ENCODE results near the gene SLC22A23.
"Not testable (repeated sequence)": the region's sequence is repeated elsewhere in the genome, so short reads cannot be mapped to it uniquely, and the experiment has no call there.

SLC22A23 gene

GRCh38 chr6:3403238-3404173 lies 53.3 kb downstream of the SLC22A23 start:
- no peak for ATAC-seq

DNA sequence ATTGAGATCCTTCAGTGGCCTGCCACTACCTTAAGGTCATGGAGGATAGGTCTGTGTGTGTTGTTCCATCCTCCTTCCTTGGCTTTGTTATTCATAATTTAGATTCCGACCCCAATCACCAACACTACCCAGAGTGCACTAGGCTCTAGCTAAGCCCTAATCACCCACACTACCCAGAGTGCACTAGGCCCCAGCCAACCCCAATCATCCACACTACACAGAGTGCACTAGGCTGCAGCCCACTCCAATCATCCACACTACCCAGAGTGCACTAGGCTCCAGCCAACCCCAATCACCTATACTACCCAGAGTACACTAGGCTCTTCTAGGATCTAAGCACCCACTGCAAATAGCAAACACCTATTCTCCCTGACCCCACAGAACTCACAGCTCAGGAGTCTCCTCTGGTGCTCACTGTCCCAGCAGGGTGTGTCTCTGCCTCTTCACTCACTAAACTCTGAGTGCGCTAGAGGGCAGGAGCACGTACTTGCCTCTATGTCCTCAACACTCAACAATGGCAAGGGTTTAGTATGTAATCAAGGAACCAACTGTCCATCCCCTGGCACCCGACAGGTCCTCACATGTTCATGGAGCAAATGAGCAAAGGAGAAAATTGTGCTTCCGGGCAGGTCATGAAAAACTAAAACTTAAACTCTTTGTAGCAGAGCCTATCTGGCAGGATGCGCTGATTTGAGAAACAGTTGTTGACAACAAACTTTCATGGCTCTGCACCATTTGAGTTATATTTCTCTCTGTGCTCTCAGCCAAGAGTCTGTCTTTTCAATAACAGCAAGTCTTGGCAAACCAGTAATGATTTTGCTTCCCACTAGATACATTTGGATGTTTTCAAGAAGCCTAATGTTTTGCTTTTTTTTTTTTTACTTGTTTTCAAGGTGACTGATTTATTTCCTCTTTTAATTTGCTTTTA lies 54.3 kb downstream of the SLC22A23 start:
- ATAC-seq: peak in 1 of 2 donors; percentile 7

DNA sequence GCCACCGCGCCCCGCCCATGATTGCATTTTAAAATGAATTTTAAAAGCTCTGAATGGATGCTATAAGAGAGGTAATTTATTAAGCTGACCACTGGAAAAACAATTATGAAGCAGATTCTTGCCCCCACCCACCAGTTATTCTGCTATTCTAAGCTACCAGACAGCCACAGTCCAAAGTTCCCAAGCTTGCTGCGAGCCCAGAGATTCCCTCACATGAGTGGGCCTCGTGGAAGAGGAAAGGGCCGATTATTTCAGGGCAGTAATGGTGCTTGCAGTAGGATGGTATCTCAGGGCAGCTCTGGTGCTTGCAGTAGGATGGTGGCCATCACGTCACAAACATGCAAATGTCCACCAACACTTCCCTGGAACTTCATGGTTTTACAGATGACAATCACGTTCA lies 56.7 kb downstream of the SLC22A23 start:
- no peak for ATAC-seq

- ATAC-seq: no peak
Measured at GRCh38 chr6:3398755-3399696, 57.8 kb downstream of the SLC22A23 start.

GRCh38 chr6:3398165-3398562 lies 58.7 kb downstream of the SLC22A23 start:
- no peak for ATAC-seq

GRCh38 chr6:3397229-3398164 lies 59.4 kb downstream of the SLC22A23 start:
- ATAC-seq: no peak

GRCh38 chr6:3396503-3397180 lies 60.2 kb downstream of the SLC22A23 start:
- no peak for ATAC-seq

DNA sequence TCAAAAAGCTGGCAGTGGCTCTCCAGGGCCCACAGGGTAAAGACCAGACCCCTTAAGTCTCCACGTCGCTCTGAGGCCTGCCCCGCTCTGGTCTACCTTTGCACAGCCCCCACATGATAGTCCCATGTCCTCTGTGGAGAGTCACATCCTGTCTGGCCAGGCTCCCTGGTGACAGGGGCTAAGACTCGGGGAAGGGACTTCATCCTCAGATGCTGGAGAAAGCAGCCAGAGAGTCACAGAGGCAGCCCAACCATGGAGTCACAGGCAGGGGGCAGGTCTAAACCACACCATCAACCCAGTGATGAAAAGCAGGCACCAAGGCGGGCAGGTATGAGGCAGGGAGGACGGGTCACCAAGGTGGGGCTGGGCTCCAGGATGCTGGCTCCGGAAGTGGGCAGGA lies 62.2 kb downstream of the SLC22A23 start:
- ATAC-seq: no peak

DNA sequence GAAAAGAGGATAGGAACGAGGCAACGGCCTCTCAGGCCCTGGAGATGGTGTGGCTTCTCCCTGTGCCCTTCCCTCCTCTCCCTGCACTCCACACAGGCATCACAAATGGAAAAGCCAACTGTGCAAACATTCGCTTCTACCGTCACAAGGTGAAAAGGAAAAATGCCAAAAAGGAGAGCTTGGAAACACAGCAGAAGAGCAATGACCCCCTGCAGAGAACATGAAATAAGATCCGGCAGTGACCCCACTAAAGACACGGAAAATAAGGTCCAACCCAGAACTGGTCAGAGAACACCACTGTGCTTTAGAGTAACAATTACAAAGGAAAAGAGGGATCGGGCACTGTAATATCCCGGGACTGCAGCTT lies 63.0 kb downstream of the SLC22A23 start:
- ATAC-seq: no peak

GRCh38 chr6:3392930-3393835 lies 63.7 kb downstream of the SLC22A23 start:
- no peak for ATAC-seq

GRCh38 chr6:3391902-3392458 lies 64.9 kb downstream of the SLC22A23 start:
- no peak for ATAC-seq

DNA sequence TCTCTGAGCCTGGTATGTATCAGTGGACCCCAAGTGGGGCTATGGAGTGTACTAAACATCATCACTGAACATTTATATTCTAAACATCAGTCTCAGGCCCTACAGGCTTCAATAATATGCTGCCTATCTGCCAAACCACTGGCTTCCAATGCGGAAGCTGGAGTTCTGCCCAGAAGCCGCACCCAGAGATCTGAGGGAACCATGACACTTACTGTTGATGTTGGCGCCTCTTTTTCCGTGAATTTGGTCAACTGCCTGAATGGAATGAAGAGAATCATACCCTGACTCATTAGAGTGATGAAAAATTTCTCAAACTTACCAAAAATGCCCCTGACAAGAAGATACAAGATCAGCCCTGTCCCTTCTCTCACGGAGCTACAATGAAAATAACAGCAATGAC lies 66.2 kb downstream of the SLC22A23 start:
- no peak for ATAC-seq

- no peak for ATAC-seq
Measured at GRCh38 chr6:3389390-3390167, 67.3 kb downstream of the SLC22A23 start.

DNA sequence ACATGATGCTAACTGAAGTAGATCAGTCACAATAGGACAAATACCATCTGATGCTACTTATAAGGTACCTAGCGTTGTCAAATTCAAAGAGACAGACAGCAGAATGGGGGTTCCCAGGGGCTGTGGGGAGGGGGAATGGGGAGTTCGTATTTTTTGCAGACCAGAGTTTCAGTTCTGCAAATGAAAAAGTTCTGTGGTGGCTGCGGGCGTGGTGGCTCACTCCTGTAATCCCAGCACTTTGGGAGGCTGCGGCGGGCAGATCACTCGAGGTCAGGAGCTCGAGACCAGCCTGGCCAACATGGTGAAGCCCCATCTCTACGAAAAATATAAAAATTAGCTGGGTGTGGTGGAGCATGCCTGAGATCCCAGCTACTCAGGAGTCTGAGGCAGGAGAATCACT lies 68.1 kb downstream of the SLC22A23 start:
- ATAC-seq: no peak

DNA sequence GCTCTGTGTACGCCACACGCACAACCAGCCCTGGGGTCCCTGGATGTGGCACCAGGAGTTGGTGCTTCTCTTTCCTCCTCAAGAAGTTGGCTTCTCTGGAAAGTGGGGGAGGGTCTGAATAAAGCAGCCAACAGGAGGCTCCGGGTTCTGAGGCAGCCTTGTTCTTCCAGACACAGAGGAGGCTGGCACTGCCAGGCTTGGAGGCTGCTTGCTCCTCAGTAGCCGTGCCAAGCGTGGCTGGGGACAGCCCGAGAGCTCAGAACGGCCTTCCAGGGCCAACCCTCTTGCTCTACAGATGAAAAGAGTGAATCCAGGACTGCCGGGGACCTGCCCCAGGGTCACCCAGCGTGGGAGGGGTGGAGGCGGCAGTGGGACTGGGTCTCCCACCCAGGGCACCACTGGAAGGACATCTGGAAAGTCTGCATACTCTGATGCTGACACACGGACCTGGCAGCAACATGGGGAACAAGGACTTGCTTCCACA lies 70.4 kb downstream of the SLC22A23 start:
- no peak for ATAC-seq

DNA sequence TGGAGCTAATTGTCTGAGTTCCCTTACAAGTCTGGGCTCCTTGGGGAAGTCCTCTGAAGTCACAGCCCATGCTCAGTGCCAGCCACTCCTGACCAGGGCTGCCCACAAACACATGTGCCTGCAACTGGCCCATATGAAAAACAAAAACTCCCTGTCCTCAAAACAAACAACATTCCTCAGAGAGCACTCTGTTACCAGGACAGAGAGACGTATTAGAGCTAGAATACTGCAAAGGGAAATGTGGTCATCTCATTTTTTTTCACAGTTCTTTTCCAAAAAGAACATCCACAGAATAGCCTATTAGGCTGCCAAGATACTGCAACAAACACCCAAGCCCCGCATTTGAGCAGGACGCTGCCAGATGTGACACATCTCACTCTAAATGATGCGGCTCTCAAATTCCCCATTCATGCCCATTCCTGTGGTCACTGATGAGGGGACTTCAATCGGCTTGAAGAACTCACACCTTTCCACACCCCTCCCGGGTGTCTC lies 71.1 kb downstream of the SLC22A23 start:
- no peak for ATAC-seq

DNA sequence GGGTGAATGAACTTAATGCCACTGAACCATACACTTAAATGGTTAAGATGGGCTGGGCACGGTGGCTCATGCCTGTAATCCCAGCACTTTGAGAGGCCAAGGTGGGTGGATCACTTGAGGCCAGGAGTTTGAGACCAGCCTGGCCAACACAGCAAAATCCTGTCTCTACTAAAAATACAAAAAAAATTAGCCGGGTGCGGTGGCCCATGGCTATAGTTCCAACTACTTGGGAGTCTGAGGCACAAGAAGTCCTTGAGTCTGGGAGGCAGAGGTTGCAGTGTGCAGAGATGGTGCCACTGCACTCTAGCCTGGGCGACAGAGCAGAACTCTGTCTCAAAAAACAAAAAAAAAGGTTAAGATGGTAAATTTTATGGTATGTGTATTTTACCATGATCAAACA lies 71.7 kb downstream of the SLC22A23 start:
- ATAC-seq: not testable (repeated sequence)

Data from activated CD4-positive, CD25-positive, alpha-beta regulatory T cell treated with anti-CD3 and anti-CD28 coated beads, Interleukin-2, amount 50 U/mL, for 24 hours (primary cell).